ENCODE data around the gene C1orf116. TPM values are rescaled to one million over a fixed set of nuclear protein-coding genes. Genes with fewer than 3 reads are reported as not detected.

Gene C1orf116
- total RNA-seq, 6 experiments from 2014 or later, result 0.02 to 0.09 (median 0.06) TPM

DNA sequence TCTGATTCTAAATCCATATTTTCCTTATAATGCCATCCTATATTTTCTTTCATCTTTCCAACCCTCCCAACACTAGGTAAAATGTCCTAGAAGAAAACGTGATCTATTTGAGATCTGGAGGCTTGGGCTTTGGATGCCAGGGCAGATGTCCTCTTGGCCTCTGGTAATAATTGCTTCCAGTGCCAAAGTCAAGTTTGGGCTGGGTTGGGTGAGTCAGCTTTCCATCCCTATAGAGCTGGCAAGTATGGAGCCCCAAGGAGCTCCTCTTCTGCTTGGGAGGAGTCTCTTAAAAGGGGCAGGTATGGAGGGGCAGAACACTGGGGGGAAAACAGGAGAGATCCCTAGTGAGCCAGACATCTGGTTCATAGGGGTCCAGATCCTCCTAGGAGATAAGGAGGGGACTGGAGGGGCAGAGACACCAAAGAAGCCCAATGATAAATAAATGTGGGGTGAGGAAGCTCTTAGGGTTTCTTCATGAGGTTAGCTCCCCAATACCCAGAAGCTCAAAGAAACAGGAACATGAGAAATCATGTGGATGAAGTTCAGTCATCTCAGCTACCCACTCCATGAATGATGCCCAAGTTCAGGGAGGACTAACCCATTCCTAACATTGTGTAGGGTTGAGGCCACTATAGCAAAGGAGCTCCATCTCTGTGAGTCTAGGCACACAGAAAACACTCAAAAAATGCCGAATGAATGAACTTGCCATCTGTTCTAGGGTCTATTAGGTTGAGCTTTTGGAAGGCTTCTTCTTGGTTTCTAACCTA, 3.5 kb downstream of the C1orf116 start:
- Mint-ChIP-seq H3K9me3 (no peaks in the 10 kb centered on the region), H3K27me3 (ENCODE audit: insufficient read depth) (no peaks in the 10 kb centered on the region; the same call in 1 of the 2 replicates), H3K36me3 (ENCODE audit: low read depth) (0 out of 2 replicates have a peak, but pooled peaks cover 5% of the 10 kb centered on the region), H3K27ac (peak overlapping the region; percentile 49; the same call in 1 of the 2 replicates), H3K4me1 (ENCODE audit: low read depth) (peaks cover 78% of the 10 kb centered on the region), H3K4me3 (no peak overlapping the region; the same call in 1 of the 2 replicates)
- TF ChIP-seq, protein P1, sequence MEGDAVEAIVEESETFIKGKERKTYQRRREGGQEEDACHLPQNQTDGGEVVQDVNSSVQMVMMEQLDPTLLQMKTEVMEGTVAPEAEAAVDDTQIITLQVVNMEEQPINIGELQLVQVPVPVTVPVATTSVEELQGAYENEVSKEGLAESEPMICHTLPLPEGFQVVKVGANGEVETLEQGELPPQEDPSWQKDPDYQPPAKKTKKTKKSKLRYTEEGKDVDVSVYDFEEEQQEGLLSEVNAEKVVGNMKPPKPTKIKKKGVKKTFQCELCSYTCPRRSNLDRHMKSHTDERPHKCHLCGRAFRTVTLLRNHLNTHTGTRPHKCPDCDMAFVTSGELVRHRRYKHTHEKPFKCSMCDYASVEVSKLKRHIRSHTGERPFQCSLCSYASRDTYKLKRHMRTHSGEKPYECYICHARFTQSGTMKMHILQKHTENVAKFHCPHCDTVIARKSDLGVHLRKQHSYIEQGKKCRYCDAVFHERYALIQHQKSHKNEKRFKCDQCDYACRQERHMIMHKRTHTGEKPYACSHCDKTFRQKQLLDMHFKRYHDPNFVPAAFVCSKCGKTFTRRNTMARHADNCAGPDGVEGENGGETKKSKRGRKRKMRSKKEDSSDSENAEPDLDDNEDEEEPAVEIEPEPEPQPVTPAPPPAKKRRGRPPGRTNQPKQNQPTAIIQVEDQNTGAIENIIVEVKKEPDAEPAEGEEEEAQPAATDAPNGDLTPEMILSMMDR (IDR thresholded peaks at IDR 0.05), result no peak
- DNase-seq, result no peak

DNA sequence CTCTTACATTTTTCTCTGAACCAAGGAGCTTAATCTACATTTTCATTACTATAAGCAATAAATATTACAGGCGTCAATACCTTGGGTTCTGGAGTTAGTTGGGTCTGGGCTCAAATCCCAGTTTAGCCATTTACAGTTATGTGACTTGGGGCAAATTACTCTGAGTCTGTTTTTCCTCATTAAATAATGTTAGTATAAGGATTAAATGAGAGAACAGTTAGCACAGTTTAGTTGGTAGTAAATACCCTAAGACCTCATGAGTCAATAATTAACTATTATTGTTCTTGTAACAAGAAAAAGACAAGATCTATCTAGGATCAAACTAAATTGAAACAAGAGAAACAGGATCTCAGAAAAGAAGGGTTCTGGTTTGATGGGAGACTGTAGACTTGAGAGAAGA, 4.6 kb downstream of the C1orf116 start:
- Mint-ChIP-seq H3K4me3 (no peak overlapping the region), H3K27ac (no peak overlapping the region), H3K36me3 (ENCODE audit: low read depth) (0 out of 2 replicates have a peak, but pooled peaks cover 5% of the 10 kb centered on the region), H3K9me3 (no peaks in the 10 kb centered on the region), H3K27me3 (ENCODE audit: insufficient read depth) (no peaks in the 10 kb centered on the region; the same call in 1 of the 2 replicates), H3K4me1 (ENCODE audit: low read depth) (peaks cover 87% of the 10 kb centered on the region)
- TF ChIP-seq, protein P1 (IDR thresholded peaks at IDR 0.05), result no peak
- DNase-seq, result no peak

DNA sequence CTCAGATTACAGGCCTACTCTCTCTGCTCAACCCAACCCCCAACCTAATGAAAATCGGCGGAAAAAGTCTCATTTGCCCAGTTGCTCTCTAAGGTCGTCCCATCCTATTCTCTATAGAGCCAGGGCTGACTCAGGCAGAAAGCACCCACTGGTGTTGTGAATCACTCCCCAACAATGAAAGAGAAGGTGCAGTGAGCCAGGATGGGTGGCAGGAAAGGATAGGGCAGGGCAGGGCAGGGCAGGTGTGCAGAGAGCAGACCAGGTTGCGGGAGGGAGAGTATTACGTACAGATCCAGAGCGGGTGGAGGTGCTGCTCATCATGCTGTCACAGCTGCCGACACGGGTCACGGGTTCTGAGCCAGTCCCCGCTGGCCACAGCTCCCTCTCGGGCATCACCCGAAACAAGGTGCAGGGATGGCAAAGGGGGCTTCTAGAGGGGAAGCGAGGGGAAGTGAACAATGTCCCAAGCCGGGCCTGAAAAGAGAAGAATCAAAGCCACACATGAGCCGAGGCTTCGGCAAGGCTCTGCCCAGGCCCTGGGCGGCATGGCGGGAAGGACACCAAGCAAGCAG, 5.3 kb downstream of the C1orf116 start:
- Mint-ChIP-seq H3K4me1 (ENCODE audit: low read depth) (peaks cover 81% of the 10 kb centered on the region), H3K9me3 (no peaks in the 10 kb centered on the region), H3K36me3 (ENCODE audit: low read depth) (0 out of 2 replicates have a peak, but pooled peaks cover 5% of the 10 kb centered on the region), H3K27me3 (ENCODE audit: insufficient read depth) (no peaks in the 10 kb centered on the region; the same call in 1 of the 2 replicates), H3K27ac (peak overlapping the region; percentile 86), H3K4me3 (peak overlapping the region; percentile 22)
- TF ChIP-seq, protein P1 (IDR thresholded peaks at IDR 0.05), result no peak
- peak; percentile 60 for DNase-seq

DNA sequence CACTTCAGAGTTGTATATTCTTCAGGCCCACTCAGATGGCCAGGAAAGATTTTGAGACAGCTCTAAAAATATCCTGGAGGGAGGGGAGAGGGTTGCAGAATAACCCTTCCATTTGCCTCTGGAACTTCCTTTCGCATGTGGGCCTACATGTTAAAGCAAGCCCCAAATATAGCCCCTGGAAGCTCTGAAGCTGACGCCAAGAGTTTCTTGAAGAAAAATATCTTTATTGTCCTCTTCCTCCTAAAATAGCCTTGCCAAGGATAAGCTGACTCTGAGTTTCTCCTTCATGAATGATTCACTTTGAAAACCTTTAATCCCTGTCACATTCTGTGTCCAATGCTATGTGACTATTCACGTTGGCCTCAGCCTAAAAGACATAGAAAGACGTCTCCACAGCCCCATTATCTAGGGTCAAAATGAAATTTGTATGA, 6.4 kb downstream of the C1orf116 start:
- H3K9me3 Mint-ChIP-seq, result no peaks in the 10 kb centered on the region
- H3K36me3 Mint-ChIP-seq (ENCODE audit: low read depth), result 0 out of 2 replicates have a peak, but pooled peaks cover 5% of the 10 kb centered on the region
- peak overlapping the region; percentile 70 for H3K4me3 Mint-ChIP-seq
- peaks cover 85% of the 10 kb centered on the region for H3K4me1 Mint-ChIP-seq (ENCODE audit: low read depth)
- peak overlapping the region; percentile 86 for H3K27ac Mint-ChIP-seq
- no peaks in the 10 kb centered on the region; the same call in 1 of the 2 replicates for H3K27me3 Mint-ChIP-seq (ENCODE audit: insufficient read depth)
- peak; percentile 54 for DNase-seq
- TF ChIP-seq, protein P1 (IDR thresholded peaks at IDR 0.05), result no peak

DNA sequence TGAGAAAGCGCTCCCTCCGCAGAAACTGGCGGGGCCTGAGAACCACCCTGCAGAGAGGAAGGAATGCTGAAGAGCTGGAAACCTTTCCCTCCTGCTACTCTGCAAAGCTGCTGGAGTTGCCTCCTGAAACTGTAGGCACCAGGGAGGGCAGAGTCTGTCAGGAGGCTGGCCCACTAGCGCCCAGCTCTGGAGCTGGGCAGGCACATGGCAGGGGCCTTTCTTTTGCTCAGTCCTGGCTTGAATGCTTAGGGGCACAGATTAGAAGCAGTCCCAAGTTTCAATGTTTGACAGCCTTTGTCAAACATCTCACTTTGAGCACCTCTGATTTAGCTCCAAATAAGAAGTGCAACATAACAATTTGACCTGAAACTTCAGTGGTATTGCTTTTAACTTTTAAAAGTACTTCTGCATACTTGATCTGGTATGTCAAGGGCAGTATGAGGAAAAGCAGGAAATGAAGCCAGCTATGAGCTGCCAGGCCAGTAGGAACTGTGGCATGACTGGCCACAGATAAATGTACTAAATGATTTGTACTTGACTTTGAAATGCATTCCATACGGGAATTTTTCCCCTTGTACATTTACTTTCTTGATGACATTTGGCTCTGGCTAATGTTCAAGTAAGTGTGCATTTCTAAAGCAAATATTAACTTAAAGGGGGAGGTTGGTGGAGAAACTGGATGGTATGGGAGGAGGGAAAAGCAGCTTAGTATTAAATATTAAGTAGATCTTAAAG, 7.2 kb downstream of the C1orf116 start:
- H3K36me3 Mint-ChIP-seq (ENCODE audit: low read depth), result 0 out of 2 replicates have a peak, but pooled peaks cover 5% of the 10 kb centered on the region
- peaks cover 91% of the 10 kb centered on the region for H3K4me1 Mint-ChIP-seq (ENCODE audit: low read depth)
- DNase-seq, result peak; percentile 64
- peak overlapping the region; percentile 70 for H3K4me3 Mint-ChIP-seq
- H3K27me3 Mint-ChIP-seq (ENCODE audit: insufficient read depth), result no peaks in the 10 kb centered on the region; the same call in 1 of the 2 replicates
- H3K9me3 Mint-ChIP-seq, result no peaks in the 10 kb centered on the region
- TF ChIP-seq, protein P1 (IDR thresholded peaks at IDR 0.05), result no peak
- H3K27ac Mint-ChIP-seq, result peak overlapping the region; percentile 86

All from HFFc6 (cell line).